ENCODE measurements around the gene CDH24. TPM values are rescaled to one million over a fixed set of nuclear protein-coding genes. Genes with fewer than 3 reads are reported as not detected.

CDH24 gene
- total and polyA plus RNA-seq, 10 of the 15 experiments (the other 5 are each of a cell fraction or from before 2014, with no cell fraction given): 0.10 to 1.5 (median 0.45) TPM; not detected in 2

DNA sequence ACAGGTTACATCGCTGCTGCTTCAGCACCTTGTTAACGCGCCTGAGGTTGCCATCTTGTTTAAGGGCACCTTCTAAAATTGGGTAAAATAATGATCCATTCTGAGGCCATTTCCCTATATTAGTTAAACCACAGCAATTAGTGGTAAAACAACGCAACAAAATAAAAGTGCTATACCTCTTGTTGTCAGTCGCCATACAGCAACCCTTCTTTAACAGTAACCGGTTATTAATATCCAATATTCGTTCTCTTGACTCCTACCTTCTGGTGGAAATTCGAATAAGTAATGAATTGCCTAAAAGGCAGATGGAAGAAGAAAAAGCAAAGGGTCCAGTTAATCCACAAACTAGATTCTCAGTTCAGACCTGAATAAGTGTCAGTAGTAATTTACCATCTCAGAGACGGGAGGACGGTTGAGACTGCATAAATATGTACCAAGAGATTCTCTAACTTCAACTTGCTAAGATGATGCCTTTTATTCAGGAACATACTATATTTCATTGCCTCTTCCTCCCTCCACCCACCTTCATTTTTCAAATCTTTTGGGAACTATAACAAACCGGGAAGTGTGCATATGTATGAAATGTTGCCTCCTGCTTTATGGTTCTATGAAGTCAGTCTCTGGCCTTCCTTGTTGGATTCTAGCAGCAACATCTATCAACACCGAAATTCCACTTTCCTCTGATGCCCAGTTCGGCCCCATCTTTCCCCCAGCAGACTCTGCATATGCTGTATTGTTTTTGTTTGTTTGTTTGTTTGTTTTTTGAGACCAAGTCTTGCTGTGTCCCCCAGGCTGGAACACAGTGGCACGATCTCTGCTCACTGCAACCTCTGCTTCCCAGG is 21.8 kb downstream of the CDH24 start:
- Histone ChIP-seq H4K20me1 (ENCODE audit: control insufficient read depth, insufficient read depth) (no peaks in the 10 kb centered on the region), H3K27ac (ENCODE audit: control insufficient read depth, insufficient read depth) (peak overlapping the region; percentile 92), H3K79me2 (ENCODE audit: control insufficient read depth, insufficient read depth, low read length) (peaks cover 17% of the 10 kb centered on the region), H2AFZ (ENCODE audit: control insufficient read depth, low read depth, low read length) (peak overlapping the region; percentile 99), H3K4me3 (0 out of 2 replicates have a peak overlapping the region, but pooled peaks have one; percentile 34), H3K9me3 (replicated peaks; ENCODE audit: control insufficient read depth, insufficient read depth, low read length) (no peaks in the 10 kb centered on the region), H3K9ac (ENCODE audit: control insufficient read depth, insufficient read depth, low read length) (no peak overlapping the region; the same call in 1 of the 2 replicates), H3K27me3 (replicated peaks in 1 of 2; ENCODE audit: control insufficient read depth in 2 of 2, insufficient read depth in 2 of 2, low read length in 1 of 2) (no peaks in the 10 kb centered on the region), H3K36me3 (ENCODE audit: control insufficient read depth in 2 of 2, insufficient read depth in 2 of 2, low read length in 1 of 2) (peaks cover 0 to 10% of the 10 kb centered on the region in 2 experiments), H3K4me1 (ENCODE audit: control insufficient read depth, insufficient read depth, low read length) (peaks cover 6% of the 10 kb centered on the region), H3K4me2 (ENCODE audit: control insufficient read depth, insufficient read depth) (peak overlapping the region; percentile 47)
- ChIA-PET RAD21 (ENCODE audit: unreplicated experiment) (no interaction called here), POLR2A (interaction anchor here (1.0 kb wide), 1 partner anchor 28 kb away, joined by 4 read pairs; no protein-coding TSS in a partner anchor), SMC1A (ENCODE audit: uncharacterized antibody, unreplicated experiment) (interaction anchor here (1.8 kb wide), 1 partner anchor 27 kb away, joined by 6 read pairs; no protein-coding TSS in a partner anchor), CTCF (no interaction called here)
- 65% methylated on average over 14 of the region's 14 CpGs for WGBS (ENCODE audit: insufficient coverage, insufficient replicate concordance, low lambda C conversion rate, missing lambda C conversion rate)
- DNase-seq (ENCODE audit: low read depth, low spot score) (no peak), ATAC-seq (no peak), FAIRE-seq (no peak)
- in situ Hi-C loops (cut with MboI): no loop called here
- no peak for TF ChIP-seq BHLHE40 (IDR thresholded peaks at IDR 0.05; ENCODE audit: borderline replicate concordance in 1 of 2, low read depth in 2 of 2, low read length in 1 of 2)
- TF ChIP-seq ZNF622 (IDR thresholded peaks at IDR 0.05): no peak
- no peak for TF ChIP-seq TCF3 (IDR thresholded peaks at IDR 0.05; ENCODE audit: borderline replicate concordance, insufficient read depth, low read depth, low read length)
- TF ChIP-seq FOXM1 (IDR thresholded peaks at IDR 0.05; ENCODE audit: low read depth, low read length): no peak
- TF ChIP-seq EZH2 (IDR thresholded peaks at IDR 0.05; ENCODE audit: borderline replicate concordance, control insufficient read depth, low read depth, low read length): no peak
- 0 out of 2 replicates have a peak, but pooled peaks have one; percentile 3 for TF ChIP-seq HDGF (IDR thresholded peaks at IDR 0.05)
- no peak for TF ChIP-seq HDAC6 (IDR thresholded peaks at IDR 0.05; ENCODE audit: unreplicated experiment)
- TF ChIP-seq IKZF2 (IDR thresholded peaks at IDR 0.05): no peak
- TF ChIP-seq RFX5 (IDR thresholded peaks at IDR 0.05; ENCODE audit: low read depth, low read length): no peak
- TF ChIP-seq GATAD2B (conservative IDR thresholded peaks at IDR 0.05; ENCODE audit: low read depth): no peak
- peak; percentile 36; the same call in 1 of the 2 replicates for TF ChIP-seq MTA2 (IDR thresholded peaks at IDR 0.05; ENCODE audit: low read depth)
- TF ChIP-seq NRF1 (conservative IDR thresholded peaks at IDR 0.05; ENCODE audit: low read depth, low read length): no peak
- TF ChIP-seq, protein P1, sequence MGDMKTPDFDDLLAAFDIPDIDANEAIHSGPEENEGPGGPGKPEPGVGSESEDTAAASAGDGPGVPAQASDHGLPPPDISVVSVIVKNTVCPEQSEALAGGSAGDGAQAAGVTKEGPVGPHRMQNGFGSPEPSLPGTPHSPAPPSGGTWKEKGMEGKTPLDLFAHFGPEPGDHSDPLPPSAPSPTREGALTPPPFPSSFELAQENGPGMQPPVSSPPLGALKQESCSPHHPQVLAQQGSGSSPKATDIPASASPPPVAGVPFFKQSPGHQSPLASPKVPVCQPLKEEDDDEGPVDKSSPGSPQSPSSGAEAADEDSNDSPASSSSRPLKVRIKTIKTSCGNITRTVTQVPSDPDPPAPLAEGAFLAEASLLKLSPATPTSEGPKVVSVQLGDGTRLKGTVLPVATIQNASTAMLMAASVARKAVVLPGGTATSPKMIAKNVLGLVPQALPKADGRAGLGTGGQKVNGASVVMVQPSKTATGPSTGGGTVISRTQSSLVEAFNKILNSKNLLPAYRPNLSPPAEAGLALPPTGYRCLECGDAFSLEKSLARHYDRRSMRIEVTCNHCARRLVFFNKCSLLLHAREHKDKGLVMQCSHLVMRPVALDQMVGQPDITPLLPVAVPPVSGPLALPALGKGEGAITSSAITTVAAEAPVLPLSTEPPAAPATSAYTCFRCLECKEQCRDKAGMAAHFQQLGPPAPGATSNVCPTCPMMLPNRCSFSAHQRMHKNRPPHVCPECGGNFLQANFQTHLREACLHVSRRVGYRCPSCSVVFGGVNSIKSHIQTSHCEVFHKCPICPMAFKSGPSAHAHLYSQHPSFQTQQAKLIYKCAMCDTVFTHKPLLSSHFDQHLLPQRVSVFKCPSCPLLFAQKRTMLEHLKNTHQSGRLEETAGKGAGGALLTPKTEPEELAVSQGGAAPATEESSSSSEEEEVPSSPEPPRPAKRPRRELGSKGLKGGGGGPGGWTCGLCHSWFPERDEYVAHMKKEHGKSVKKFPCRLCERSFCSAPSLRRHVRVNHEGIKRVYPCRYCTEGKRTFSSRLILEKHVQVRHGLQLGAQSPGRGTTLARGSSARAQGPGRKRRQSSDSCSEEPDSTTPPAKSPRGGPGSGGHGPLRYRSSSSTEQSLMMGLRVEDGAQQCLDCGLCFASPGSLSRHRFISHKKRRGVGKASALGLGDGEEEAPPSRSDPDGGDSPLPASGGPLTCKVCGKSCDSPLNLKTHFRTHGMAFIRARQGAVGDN (IDR thresholded peaks at IDR 0.05): 0 out of 2 replicates have a peak, but pooled peaks have one; percentile 26
- 0 out of 2 replicates have a peak, but pooled peaks have one; percentile 18 for TF ChIP-seq SMARCA5 (IDR thresholded peaks at IDR 0.05)
- intact Hi-C loops (cut with micrococcal nuclease; ENCODE audit: unreplicated experiment): no loop called here
- no TSS peak for BruUV-seq (replicated peaks)
